IMR-90 (cell line): ENCODE results near the gene ZNF200. TPM values are rescaled to one million over a fixed set of nuclear protein-coding genes. Genes with fewer than 3 reads are reported as not detected.

ENCODE experiments used
- ATAC-seq: fragments of 200-7000 bp; cut with Tn5 transposase; 2 replicates; pipeline ENCODE4 v1.9.1; 2020; ENCODE audit warnings: low read depth, mild to moderate bottlenecking, moderate library complexity
- BruUV-seq: library from RNA; stranded (reverse); fragments of 400-500 nt; replicated peaks from 2 replicates; lab custom pipeline; 2021; lab: Mats Ljungman, UMichigan
- CTCF ChIA-PET: fragments of 300-600 bp; formaldehyde crosslinking; extraction: SDS; loops from one replicate; lab custom pipeline; 2021; ENCODE audit warnings: antibody characterized with exemption; lab: Yijun Ruan, JAX
- POLR2A ChIA-PET: fragments of 300-600 bp; sonication (Branson Sonifier 250); formaldehyde crosslinking; loops from one replicate; lab custom pipeline; 2022; ENCODE audit warnings: antibody characterized with exemption; ENCODE audit not compliant: unreplicated experiment; lab: Charles Lee
- DNase-seq: peaks from one replicate; pipeline ENCODE4 v3.0.0; 2013
- H2AFZ ChIP-seq: replicated peaks from 2 replicates; pipeline ENCODE3; 2013; ENCODE audit warnings: low read length, mild to moderate bottlenecking; ENCODE audit not compliant: poor library complexity
- H2AK5ac ChIP-seq: 2 replicates; pipeline ENCODE4 v1.6.1; 2013; ENCODE audit warnings: low read depth, low read length, inconsistent platforms
- H2AK9ac ChIP-seq: replicated peaks from 2 replicates; pipeline ENCODE3; 2013; ENCODE audit warnings: mild to moderate bottlenecking, low read depth, low read length, moderate library complexity; ENCODE audit not compliant: poor library complexity
- H2BK120ac ChIP-seq: 2 replicates; pipeline ENCODE4 v1.6.1; 2013; ENCODE audit warnings: low read depth, low read length, inconsistent platforms
- H2BK15ac ChIP-seq: 3 replicates; pipeline ENCODE4 v1.6.1; 2013; ENCODE audit warnings: low read depth, low read length, inconsistent platforms
- H2BK20ac ChIP-seq: 2 replicates; pipeline ENCODE4 v1.6.1; 2013; ENCODE audit warnings: low read depth, mild to moderate bottlenecking, inconsistent platforms, low read length, moderate library complexity
- H2BK5ac ChIP-seq: 2 replicates; pipeline ENCODE4 v1.6.1; 2013; ENCODE audit warnings: mild to moderate bottlenecking, low read depth, low read length, inconsistent platforms; ENCODE audit not compliant: poor library complexity, severe bottlenecking
- H3K14ac ChIP-seq: replicated peaks from 2 replicates; pipeline ENCODE4 v1.6.1; 2013; ENCODE audit warnings: low read depth, low read length, inconsistent platforms
- H3K18ac ChIP-seq: 2 replicates; pipeline ENCODE4 v1.6.1; 2013; ENCODE audit warnings: low read depth, low read length, control low read depth
- H3K23ac ChIP-seq: 2 replicates; pipeline ENCODE4 v1.6.1; 2013; ENCODE audit warnings: low read depth, low read length, inconsistent platforms
- H3K27ac ChIP-seq: 2 replicates; pipeline ENCODE4 v1.5.1; 2013; ENCODE audit warnings: mild to moderate bottlenecking, control low read depth, low read length; ENCODE audit not compliant: insufficient read depth
- H3K27me3 ChIP-seq: 2 replicates; pipeline ENCODE4 v1.6.1; 2013; ENCODE audit warnings: low read length; ENCODE audit not compliant: control insufficient read depth, insufficient read depth
- H3K36me3 ChIP-seq: 2 replicates; pipeline ENCODE4 v1.6.1; 2013; ENCODE audit warnings: low read length, mixed read lengths; ENCODE audit not compliant: control insufficient read depth, insufficient read depth
- H3K4ac ChIP-seq: 2 replicates; pipeline ENCODE4 v1.6.1; 2013; ENCODE audit warnings: low read depth, low read length, inconsistent platforms
- H3K4me1 ChIP-seq: 2 replicates; pipeline ENCODE4 v1.6.1; 2013; ENCODE audit warnings: low read length, mixed read lengths; ENCODE audit not compliant: control insufficient read depth, insufficient read depth
- H3K4me2 ChIP-seq: 2 replicates; pipeline ENCODE4 v1.6.1; 2013; ENCODE audit warnings: low read depth, mild to moderate bottlenecking, control low read depth, low read length, moderate library complexity
- H3K4me3 ChIP-seq: 2 replicates; pipeline ENCODE4 v1.5.1; 2013; ENCODE audit warnings: low read depth, mild to moderate bottlenecking, control low read depth, low read length, moderate library complexity; ENCODE audit not compliant: insufficient read depth
- H3K56ac ChIP-seq: 2 replicates; pipeline ENCODE4 v1.6.1; 2013; ENCODE audit warnings: low read length, inconsistent platforms; ENCODE audit not compliant: insufficient read depth; ENCODE audit errors: extremely low read depth
- H3K79me1 ChIP-seq, 2 experiments: 2 replicates each; pipeline ENCODE4 v1.6.1; 2013; ENCODE audit warnings: low read length in 2 of 2, inconsistent platforms in 1 of 2, low read depth in 1 of 2
- H3K9ac ChIP-seq: 2 replicates; pipeline ENCODE4 v1.6.1; 2013; ENCODE audit warnings: low read depth, low read length, control low read depth
- H3K9me1 ChIP-seq: 2 replicates; pipeline ENCODE4 v1.6.1; 2013; ENCODE audit warnings: low read length, inconsistent platforms; ENCODE audit not compliant: insufficient read depth
- H3K9me3 ChIP-seq: 2 replicates; pipeline ENCODE4 v1.6.1; 2013; ENCODE audit warnings: low read length; ENCODE audit not compliant: control insufficient read depth, insufficient read depth
- H4K20me1 ChIP-seq: 2 replicates; pipeline ENCODE4 v1.6.1; 2013; ENCODE audit warnings: low read length, inconsistent platforms; ENCODE audit not compliant: insufficient read depth
- H4K5ac ChIP-seq: 2 replicates; pipeline ENCODE4 v1.6.1; 2013; ENCODE audit warnings: mild to moderate bottlenecking, low read depth, low read length, control low read depth
- H4K8ac ChIP-seq, 2 experiments: 2 replicates each; pipeline ENCODE4 v1.6.1; 2013; ENCODE audit warnings: low read depth in 2 of 2, low read length in 2 of 2, control low read depth in 1 of 2, inconsistent platforms in 1 of 2
- H4K91ac ChIP-seq: 2 replicates; pipeline ENCODE4 v1.6.1; 2013; ENCODE audit warnings: low read depth, low read length, inconsistent platforms; ENCODE audit not compliant: insufficient read depth
- BHLHE40 ChIP-seq: fragments of 150-350 bp; IDR thresholded peaks from 2 replicates; pipeline ENCODE4 v1.6.1; 2016; ENCODE audit warnings: mild to moderate bottlenecking, low read depth, low read length
- MAFK ChIP-seq: IDR thresholded peaks from 2 replicates; pipeline ENCODE4 v1.6.1; 2012; ENCODE audit warnings: low read depth, low read length, improper control_type of control experiment
- POLR2A ChIP-seq: IDR thresholded peaks from 2 replicates; pipeline ENCODE4 v1.6.1; 2012; ENCODE audit warnings: mild to moderate bottlenecking, low read depth, low read length
- WGBS, 2 experiments: methylation state at CpG; one replicate each; pipeline versions ENCODE4 v1.1.5 to v1.1.7; 2013; ENCODE audit warnings: missing lambda C conversion rate in 2 of 2; ENCODE audit not compliant: insufficient read length in 1 of 2; ENCODE audit errors: extremely low coverage in 2 of 2; 5-methylcytosine and 5-hydroxymethylcytosine counted together
- dilution Hi-C: fragments of 300-500 bp; cut with HindIII; formaldehyde crosslinking; loops from one replicate; pipeline ENCODE4 v1.14.3; 2018; ENCODE audit warnings: low sequenced_read_pairs; ENCODE audit not compliant: unreplicated experiment
- in situ Hi-C: fragments of 300-500 bp; cut with MboI; formaldehyde crosslinking; loops from 3 replicates; pipeline ENCODE4 v1.14.3; 2019; ENCODE audit warnings: low sequenced_read_pairs, inconsistent platforms, mixed read lengths
- intact Hi-C: fragments of 100-400 bp; cut with micrococcal nuclease; formaldehyde crosslinking; loops from 2 replicates; pipeline ENCODE4 v1.10.0; 2022
- polyA plus RNA-seq, 3 experiments: library from polyadenylated mRNA; depleted of rRNA; stranded (reverse); fragments of >200 nt; gene quantifications; 2 replicates each; pipeline ENCODE4 v1.2.3, GENCODE V29; 2012; ENCODE audit warnings: low replicate concordance in 1 of 3
- total RNA-seq: library from RNA; depleted of rRNA; stranded (reverse); fragments of >200 nt; gene quantifications from 2 replicates; pipeline ENCODE4 v1.2.3, GENCODE V29; 2012
- TF ChIP-seq, protein P1 (sequence below): conservative IDR thresholded peaks from 2 replicates; pipeline ENCODE4 v1.5.1; 2012; ENCODE audit warnings: mild to moderate bottlenecking, low read depth, low read length, improper control_type of control experiment

ZNF200 gene
- total and polyA plus RNA-seq, 2 of the 4 experiments (the other 2 are of a cell fraction): 3.7 to 7.5 TPM

DNA sequence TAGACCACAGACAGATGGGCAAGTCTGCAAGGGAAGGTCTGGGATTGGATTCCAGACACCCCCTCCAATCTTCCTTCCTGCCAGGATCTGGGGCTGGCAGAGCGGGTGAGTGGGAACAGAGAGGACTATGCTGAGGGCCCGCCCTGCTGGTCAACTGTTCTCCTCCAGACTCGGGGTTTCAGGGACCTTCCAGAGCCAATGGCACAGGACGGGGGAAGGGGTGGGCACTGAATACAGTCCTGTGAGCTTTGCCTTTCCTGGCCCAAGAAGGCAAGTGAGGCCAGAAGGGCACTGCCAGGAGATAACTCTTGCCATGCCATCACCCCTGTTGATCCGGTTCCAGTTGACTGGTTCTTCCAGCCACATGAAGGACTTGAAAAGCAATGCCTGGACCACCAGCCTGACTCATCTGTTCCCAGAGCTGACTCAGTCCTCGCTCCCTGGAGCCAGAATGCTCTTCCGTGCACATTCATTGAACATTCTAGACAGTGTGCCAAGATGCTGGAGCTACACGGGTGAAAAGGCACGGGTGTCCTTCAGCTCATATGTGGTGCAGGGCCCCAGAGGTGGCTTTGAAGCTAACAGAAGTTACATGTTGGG, 22.0 kb upstream of the ZNF200 start:
- Histone ChIP-seq H2AK9ac (peak overlapping the region; percentile 42), H3K4me2 (no peak overlapping the region), H2BK120ac (no peak overlapping the region), H3K9ac (no peak overlapping the region), H2AK5ac (no peak overlapping the region), H2BK5ac (no peak overlapping the region), H3K36me3 (no peaks in the 10 kb centered on the region), H3K27me3 (peaks cover 14% of the 10 kb centered on the region), H2BK20ac (no peak overlapping the region), H2BK15ac (no peak overlapping the region), H4K5ac (no peak overlapping the region), H3K4me1 (no peaks in the 10 kb centered on the region), H3K56ac (no peak overlapping the region), H3K27ac (no peak overlapping the region), H3K23ac (no peak overlapping the region), H3K9me3 (no peaks in the 10 kb centered on the region; the same call in 1 of the 2 replicates), H4K8ac (no peak overlapping the region), H3K14ac (no peak overlapping the region), H4K91ac (no peak overlapping the region), H3K79me1 (no peaks in the 10 kb centered on the region), H4K20me1 (no peaks in the 10 kb centered on the region), H3K4ac (no peak overlapping the region), H3K9me1 (no peaks in the 10 kb centered on the region), H3K18ac (no peak overlapping the region), H3K4me3 (no peak overlapping the region), H2AFZ (no peak overlapping the region)
- ChIA-PET POLR2A (no interaction called here), CTCF (no interaction called here)
- intact Hi-C loops (no loop called here), in situ Hi-C loops (no loop called here), dilution Hi-C loops (no loop called here)
- TF ChIP-seq POLR2A: no peak
- TF ChIP-seq, protein P1, sequence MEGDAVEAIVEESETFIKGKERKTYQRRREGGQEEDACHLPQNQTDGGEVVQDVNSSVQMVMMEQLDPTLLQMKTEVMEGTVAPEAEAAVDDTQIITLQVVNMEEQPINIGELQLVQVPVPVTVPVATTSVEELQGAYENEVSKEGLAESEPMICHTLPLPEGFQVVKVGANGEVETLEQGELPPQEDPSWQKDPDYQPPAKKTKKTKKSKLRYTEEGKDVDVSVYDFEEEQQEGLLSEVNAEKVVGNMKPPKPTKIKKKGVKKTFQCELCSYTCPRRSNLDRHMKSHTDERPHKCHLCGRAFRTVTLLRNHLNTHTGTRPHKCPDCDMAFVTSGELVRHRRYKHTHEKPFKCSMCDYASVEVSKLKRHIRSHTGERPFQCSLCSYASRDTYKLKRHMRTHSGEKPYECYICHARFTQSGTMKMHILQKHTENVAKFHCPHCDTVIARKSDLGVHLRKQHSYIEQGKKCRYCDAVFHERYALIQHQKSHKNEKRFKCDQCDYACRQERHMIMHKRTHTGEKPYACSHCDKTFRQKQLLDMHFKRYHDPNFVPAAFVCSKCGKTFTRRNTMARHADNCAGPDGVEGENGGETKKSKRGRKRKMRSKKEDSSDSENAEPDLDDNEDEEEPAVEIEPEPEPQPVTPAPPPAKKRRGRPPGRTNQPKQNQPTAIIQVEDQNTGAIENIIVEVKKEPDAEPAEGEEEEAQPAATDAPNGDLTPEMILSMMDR: no peak
- TF ChIP-seq MAFK: no peak
- TF ChIP-seq BHLHE40: no peak
- BruUV-seq: no TSS peak
- ATAC-seq (no peak), DNase-seq (peak; percentile 24)
- 58% methylated on average over 8 of the region's 9 CpGs; no CpG with 5 or more reads in 1 of the 2 experiments for WGBS, 2 experiments
